GM23338 (cell line): Measurements from ENCODE around the gene ABHD16A. TPM values are rescaled to one million over a fixed set of nuclear protein-coding genes. Genes with fewer than 3 reads are reported as not detected.

Source experiments
- ATAC-seq: fragments of 200-7000 bp; cut with Tn5 transposase; 3 replicates; pipeline ENCODE4 v1.9.1; 2020
- DNase-seq: peaks from one replicate; pipeline ENCODE4 v3.0.0-alpha.2; 2015; ENCODE audit warnings: low spot score
- H2AFZ ChIP-seq: fragments of 200-600 bp; sonication (generic); 2 replicates; pipeline ENCODE4 v1.8.0; 2016; ENCODE audit warnings: antibody characterized with exemption, mild to moderate bottlenecking, moderate library complexity
- H3F3A ChIP-seq: fragments of 200-600 bp; sonication (generic); replicated peaks from 2 replicates; pipeline ENCODE4 v1.8.0; 2017; ENCODE audit warnings: antibody characterized with exemption, mixed run types, low read depth
- H3K27ac ChIP-seq: fragments of 200-600 bp; sonication (generic); 2 replicates; pipeline ENCODE4 v1.6.1; 2016; ENCODE audit warnings: low read depth
- H3K27me3 ChIP-seq: fragments of 200-600 bp; sonication (generic); 2 replicates; pipeline ENCODE4 v1.8.0; 2016; ENCODE audit warnings: mild to moderate bottlenecking, mixed run types, moderate library complexity; ENCODE audit not compliant: insufficient read depth
- H3K36me3 ChIP-seq: fragments of 200-600 bp; sonication (generic); 2 replicates; pipeline ENCODE4 v1.8.0; 2016; ENCODE audit warnings: mild to moderate bottlenecking; ENCODE audit not compliant: insufficient read depth
- H3K4me1 ChIP-seq: fragments of 200-600 bp; sonication (generic); 2 replicates; pipeline ENCODE4 v1.8.0; 2016; ENCODE audit warnings: mild to moderate bottlenecking, moderate library complexity; ENCODE audit not compliant: insufficient read depth
- H3K4me2 ChIP-seq: fragments of 200-600 bp; sonication (generic); 2 replicates; pipeline ENCODE4 v1.7.1; 2017; ENCODE audit warnings: mixed run types
- H3K4me3 ChIP-seq: fragments of 200-600 bp; sonication (generic); 2 replicates; pipeline ENCODE4 v1.6.1; 2016; ENCODE audit warnings: mixed run types
- H3K79me2 ChIP-seq: fragments of 200-600 bp; sonication (generic); replicated peaks from 2 replicates; pipeline ENCODE4 v1.8.0; 2017; ENCODE audit warnings: mild to moderate bottlenecking; ENCODE audit not compliant: insufficient read depth
- H3K9me2 ChIP-seq: fragments of 200-600 bp; sonication (generic); 2 replicates; pipeline ENCODE4 v1.8.0; 2017; ENCODE audit not compliant: insufficient read depth
- H4K20me1 ChIP-seq: fragments of 200-600 bp; sonication (generic); replicated peaks from 2 replicates; pipeline ENCODE4 v1.8.0; 2017; ENCODE audit warnings: mild to moderate bottlenecking; ENCODE audit not compliant: insufficient read depth
- H3K27ac Mint-ChIP-seq: 2 replicates; pipeline ENCODE4 v1.8.0; 2020; ENCODE audit warnings: inconsistent platforms, mild to moderate bottlenecking, moderate library complexity, mixed read lengths
- H3K27me3 Mint-ChIP-seq: 3 replicates; pipeline ENCODE4 v1.8.0; 2022; ENCODE audit warnings: low read depth, mild to moderate bottlenecking, moderate library complexity, mixed read lengths, inconsistent platforms; ENCODE audit not compliant: insufficient read depth, poor library complexity
- H3K36me3 Mint-ChIP-seq: 3 replicates; pipeline ENCODE4 v1.8.0; 2021; ENCODE audit warnings: low read depth, mild to moderate bottlenecking, inconsistent platforms, moderate library complexity, mixed read lengths
- H3K4me1 Mint-ChIP-seq: 3 replicates; pipeline ENCODE4 v1.8.0; 2020; ENCODE audit warnings: mild to moderate bottlenecking, inconsistent platforms, mixed read lengths
- H3K4me3 Mint-ChIP-seq: 3 replicates; pipeline ENCODE4 v1.8.0; 2021; ENCODE audit warnings: moderate library complexity, mild to moderate bottlenecking, inconsistent platforms, mixed read lengths
- H3K9me3 Mint-ChIP-seq: 3 replicates; pipeline ENCODE4 v1.8.0; 2020; ENCODE audit warnings: moderate library complexity, mild to moderate bottlenecking, inconsistent platforms, mixed read lengths
- EZH2phosphoT487 ChIP-seq: fragments of 200-600 bp; sonication (generic); IDR thresholded peaks from one replicate; pipeline ENCODE4 v1.8.1; 2018; ENCODE audit warnings: antibody characterized with exemption; ENCODE audit not compliant: unreplicated experiment
- JUNB ChIP-seq: IDR thresholded peaks from one replicate; pipeline ENCODE4 v1.6.1; 2016; ENCODE audit warnings: antibody characterized with exemption; ENCODE audit not compliant: unreplicated experiment
- NANOG ChIP-seq: IDR thresholded peaks from 2 replicates; pipeline ENCODE4 v1.6.1; 2016; ENCODE audit warnings: antibody characterized with exemption, borderline replicate concordance
- POLR2AphosphoS5 ChIP-seq: IDR thresholded peaks from 2 replicates; pipeline ENCODE4 v1.6.1; 2016; ENCODE audit warnings: antibody characterized with exemption, low read depth
- STAT1 ChIP-seq: IDR thresholded peaks from one replicate; pipeline ENCODE4 v1.6.1; 2016; ENCODE audit warnings: antibody characterized with exemption; ENCODE audit not compliant: unreplicated experiment
- ZNF114 ChIP-seq: fragments of 250-450 bp; sonication (Bioruptor Pico); IDR thresholded peaks from 2 replicates; pipeline ENCODE4 v1.5.0; 2020; ENCODE audit warnings: mild to moderate bottlenecking, moderate library complexity
- ZNF331 ChIP-seq: fragments of 250-450 bp; sonication (Bioruptor Pico); IDR thresholded peaks from 2 replicates; pipeline ENCODE4 v1.5.0; 2020; ENCODE audit warnings: low read depth, mild to moderate bottlenecking, moderate library complexity
- polyA plus RNA-seq: library from polyadenylated mRNA; unstranded; fragments of >200 nt; fragmentation: Nextera tagmentation; extraction: Ambion mirVana; gene quantifications from 2 replicates; pipeline ENCODE4 v1.2.1, GENCODE V29; 2016
- total RNA-seq: library from RNA; depleted of rRNA; stranded (reverse); fragments of >200 nt; shearing (Covaris generic); gene quantifications from 2 replicates; pipeline ENCODE4 v1.2.3, GENCODE V29; 2014
- TF ChIP-seq, protein P1 (sequence below), 2 experiments: fragments of 200-600 bp in 1 of 2; sonication (generic) in 1 of 2; conservative IDR thresholded peaks; 2 replicates each; pipeline versions ENCODE4 v1.5.1 to v1.6.1; 2016 to 2017; ENCODE audit warnings: antibody characterized with exemption in 2 of 2, low read depth in 2 of 2, mild to moderate bottlenecking in 2 of 2, moderate library complexity in 1 of 2
- TF ChIP-seq, protein P2 (sequence below): fragments of 250-450 bp; sonication (Bioruptor Pico); IDR thresholded peaks from 2 replicates; pipeline ENCODE4 v1.5.0; 2020; ENCODE audit warnings: mild to moderate bottlenecking, moderate library complexity
- TF ChIP-seq, protein P3 (sequence below): IDR thresholded peaks from 2 replicates; pipeline ENCODE4 v1.6.1; 2016; ENCODE audit warnings: antibody characterized with exemption
- TF ChIP-seq, protein P4 (sequence below): IDR thresholded peaks from one replicate; pipeline ENCODE4 v1.6.1; 2018; ENCODE audit warnings: antibody characterized with exemption; ENCODE audit not compliant: unreplicated experiment

The ABHD16A gene
- total and polyA plus RNA-seq, 2 experiments from 2014 or later = 26.9 to 37.0 TPM

DNA sequence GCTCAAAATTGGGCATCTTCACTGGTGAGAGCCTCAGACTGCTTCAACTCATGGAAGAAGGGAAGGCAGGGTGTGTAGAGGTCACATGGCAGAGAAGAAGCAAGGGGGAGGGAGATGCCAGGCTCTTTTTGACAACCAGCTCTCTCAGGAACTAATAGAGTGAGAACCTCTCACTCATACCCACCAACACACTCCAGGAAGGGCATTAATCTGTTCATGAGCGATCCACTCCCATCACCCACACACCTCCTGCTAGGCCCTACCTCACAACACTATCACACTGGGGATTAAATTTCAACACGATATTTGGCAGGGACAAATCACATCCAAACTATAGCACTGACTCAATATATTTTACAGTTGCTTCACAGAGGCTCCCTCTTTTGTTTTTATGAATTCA is 38.7 kb upstream of the ABHD16A start:
- Mint-ChIP-seq H3K36me3 (peaks cover 17% of the 10 kb centered on the region), H3K4me3 (no peak overlapping the region), H3K27me3 (peaks cover 22% of the 10 kb centered on the region), H3K9me3 (no peaks in the 10 kb centered on the region; the same call in 2 of the 3 replicates), H3K27ac (no peak overlapping the region), H3K4me1 (peaks cover 43% of the 10 kb centered on the region)
- Histone ChIP-seq H4K20me1 (no peaks in the 10 kb centered on the region), H3K4me1 (peaks cover 33% of the 10 kb centered on the region), H3K27ac (no peak overlapping the region), H3K9me2 (no peaks in the 10 kb centered on the region), H3K4me3 (no peak overlapping the region), H3K4me2 (no peak overlapping the region), H3K79me2 (no peaks in the 10 kb centered on the region; the same call in 1 of the 2 replicates), H2AFZ (no peak overlapping the region), H3K36me3 (peaks cover 4% of the 10 kb centered on the region; the same call in 1 of the 2 replicates), H3F3A (peaks cover 12% of the 10 kb centered on the region), H3K27me3 (no peaks in the 10 kb centered on the region)
- DNase-seq = no peak
- no peak for ATAC-seq
- TF ChIP-seq ZNF114 (CRISPR knock-in tag) = no peak
- no peak for TF ChIP-seq NANOG
- TF ChIP-seq EZH2phosphoT487 = no peak
- no peak for TF ChIP-seq JUNB
- TF ChIP-seq ZNF331 (CRISPR knock-in tag) = no peak
- TF ChIP-seq, protein P1, sequence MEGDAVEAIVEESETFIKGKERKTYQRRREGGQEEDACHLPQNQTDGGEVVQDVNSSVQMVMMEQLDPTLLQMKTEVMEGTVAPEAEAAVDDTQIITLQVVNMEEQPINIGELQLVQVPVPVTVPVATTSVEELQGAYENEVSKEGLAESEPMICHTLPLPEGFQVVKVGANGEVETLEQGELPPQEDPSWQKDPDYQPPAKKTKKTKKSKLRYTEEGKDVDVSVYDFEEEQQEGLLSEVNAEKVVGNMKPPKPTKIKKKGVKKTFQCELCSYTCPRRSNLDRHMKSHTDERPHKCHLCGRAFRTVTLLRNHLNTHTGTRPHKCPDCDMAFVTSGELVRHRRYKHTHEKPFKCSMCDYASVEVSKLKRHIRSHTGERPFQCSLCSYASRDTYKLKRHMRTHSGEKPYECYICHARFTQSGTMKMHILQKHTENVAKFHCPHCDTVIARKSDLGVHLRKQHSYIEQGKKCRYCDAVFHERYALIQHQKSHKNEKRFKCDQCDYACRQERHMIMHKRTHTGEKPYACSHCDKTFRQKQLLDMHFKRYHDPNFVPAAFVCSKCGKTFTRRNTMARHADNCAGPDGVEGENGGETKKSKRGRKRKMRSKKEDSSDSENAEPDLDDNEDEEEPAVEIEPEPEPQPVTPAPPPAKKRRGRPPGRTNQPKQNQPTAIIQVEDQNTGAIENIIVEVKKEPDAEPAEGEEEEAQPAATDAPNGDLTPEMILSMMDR (conservative IDR thresholded peaks at IDR 0.05; ENCODE audit: low read depth in 2 of 2) = no peak
- TF ChIP-seq, protein P2, sequence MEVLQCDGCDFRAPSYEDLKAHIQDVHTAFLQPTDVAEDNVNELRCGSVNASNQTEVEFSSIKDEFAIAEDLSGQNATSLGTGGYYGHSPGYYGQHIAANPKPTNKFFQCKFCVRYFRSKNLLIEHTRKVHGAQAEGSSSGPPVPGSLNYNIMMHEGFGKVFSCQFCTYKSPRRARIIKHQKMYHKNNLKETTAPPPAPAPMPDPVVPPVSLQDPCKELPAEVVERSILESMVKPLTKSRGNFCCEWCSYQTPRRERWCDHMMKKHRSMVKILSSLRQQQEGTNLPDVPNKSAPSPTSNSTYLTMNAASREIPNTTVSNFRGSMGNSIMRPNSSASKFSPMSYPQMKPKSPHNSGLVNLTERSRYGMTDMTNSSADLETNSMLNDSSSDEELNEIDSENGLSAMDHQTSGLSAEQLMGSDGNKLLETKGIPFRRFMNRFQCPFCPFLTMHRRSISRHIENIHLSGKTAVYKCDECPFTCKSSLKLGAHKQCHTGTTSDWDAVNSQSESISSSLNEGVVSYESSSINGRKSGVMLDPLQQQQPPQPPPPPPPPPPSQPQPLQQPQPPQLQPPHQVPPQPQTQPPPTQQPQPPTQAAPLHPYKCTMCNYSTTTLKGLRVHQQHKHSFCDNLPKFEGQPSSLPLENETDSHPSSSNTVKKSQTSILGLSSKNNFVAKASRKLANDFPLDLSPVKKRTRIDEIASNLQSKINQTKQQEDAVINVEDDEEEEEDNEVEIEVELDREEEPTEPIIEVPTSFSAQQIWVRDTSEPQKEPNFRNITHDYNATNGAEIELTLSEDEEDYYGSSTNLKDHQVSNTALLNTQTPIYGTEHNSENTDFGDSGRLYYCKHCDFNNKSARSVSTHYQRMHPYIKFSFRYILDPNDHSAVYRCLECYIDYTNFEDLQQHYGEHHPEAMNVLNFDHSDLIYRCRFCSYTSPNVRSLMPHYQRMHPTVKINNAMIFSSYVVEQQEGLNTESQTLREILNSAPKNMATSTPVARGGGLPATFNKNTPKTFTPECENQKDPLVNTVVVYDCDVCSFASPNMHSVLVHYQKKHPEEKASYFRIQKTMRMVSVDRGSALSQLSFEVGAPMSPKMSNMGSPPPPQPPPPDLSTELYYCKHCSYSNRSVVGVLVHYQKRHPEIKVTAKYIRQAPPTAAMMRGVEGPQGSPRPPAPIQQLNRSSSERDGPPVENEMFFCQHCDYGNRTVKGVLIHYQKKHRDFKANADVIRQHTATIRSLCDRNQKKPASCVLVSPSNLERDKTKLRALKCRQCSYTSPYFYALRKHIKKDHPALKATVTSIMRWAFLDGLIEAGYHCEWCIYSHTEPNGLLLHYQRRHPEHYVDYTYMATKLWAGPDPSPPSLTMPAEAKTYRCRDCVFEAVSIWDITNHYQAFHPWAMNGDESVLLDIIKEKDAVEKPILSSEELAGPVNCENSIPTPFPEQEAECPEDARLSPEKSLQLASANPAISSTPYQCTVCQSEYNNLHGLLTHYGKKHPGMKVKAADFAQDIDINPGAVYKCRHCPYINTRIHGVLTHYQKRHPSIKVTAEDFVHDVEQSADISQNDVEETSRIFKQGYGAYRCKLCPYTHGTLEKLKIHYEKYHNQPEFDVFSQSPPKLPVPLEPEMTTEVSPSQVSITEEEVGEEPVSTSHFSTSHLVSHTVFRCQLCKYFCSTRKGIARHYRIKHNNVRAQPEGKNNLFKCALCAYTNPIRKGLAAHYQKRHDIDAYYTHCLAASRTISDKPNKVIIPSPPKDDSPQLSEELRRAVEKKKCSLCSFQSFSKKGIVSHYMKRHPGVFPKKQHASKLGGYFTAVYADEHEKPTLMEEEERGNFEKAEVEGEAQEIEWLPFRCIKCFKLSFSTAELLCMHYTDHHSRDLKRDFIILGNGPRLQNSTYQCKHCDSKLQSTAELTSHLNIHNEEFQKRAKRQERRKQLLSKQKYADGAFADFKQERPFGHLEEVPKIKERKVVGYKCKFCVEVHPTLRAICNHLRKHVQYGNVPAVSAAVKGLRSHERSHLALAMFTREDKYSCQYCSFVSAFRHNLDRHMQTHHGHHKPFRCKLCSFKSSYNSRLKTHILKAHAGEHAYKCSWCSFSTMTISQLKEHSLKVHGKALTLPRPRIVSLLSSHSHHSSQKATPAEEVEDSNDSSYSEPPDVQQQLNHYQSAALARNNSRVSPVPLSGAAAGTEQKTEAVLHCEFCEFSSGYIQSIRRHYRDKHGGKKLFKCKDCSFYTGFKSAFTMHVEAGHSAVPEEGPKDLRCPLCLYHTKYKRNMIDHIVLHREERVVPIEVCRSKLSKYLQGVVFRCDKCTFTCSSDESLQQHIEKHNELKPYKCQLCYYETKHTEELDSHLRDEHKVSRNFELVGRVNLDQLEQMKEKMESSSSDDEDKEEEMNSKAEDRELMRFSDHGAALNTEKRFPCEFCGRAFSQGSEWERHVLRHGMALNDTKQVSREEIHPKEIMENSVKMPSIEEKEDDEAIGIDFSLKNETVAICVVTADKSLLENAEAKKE (CRISPR knock-in tag) = no peak
- TF ChIP-seq, protein P3, sequence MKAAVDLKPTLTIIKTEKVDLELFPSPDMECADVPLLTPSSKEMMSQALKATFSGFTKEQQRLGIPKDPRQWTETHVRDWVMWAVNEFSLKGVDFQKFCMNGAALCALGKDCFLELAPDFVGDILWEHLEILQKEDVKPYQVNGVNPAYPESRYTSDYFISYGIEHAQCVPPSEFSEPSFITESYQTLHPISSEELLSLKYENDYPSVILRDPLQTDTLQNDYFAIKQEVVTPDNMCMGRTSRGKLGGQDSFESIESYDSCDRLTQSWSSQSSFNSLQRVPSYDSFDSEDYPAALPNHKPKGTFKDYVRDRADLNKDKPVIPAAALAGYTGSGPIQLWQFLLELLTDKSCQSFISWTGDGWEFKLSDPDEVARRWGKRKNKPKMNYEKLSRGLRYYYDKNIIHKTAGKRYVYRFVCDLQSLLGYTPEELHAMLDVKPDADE = no peak
- TF ChIP-seq, protein P4, sequence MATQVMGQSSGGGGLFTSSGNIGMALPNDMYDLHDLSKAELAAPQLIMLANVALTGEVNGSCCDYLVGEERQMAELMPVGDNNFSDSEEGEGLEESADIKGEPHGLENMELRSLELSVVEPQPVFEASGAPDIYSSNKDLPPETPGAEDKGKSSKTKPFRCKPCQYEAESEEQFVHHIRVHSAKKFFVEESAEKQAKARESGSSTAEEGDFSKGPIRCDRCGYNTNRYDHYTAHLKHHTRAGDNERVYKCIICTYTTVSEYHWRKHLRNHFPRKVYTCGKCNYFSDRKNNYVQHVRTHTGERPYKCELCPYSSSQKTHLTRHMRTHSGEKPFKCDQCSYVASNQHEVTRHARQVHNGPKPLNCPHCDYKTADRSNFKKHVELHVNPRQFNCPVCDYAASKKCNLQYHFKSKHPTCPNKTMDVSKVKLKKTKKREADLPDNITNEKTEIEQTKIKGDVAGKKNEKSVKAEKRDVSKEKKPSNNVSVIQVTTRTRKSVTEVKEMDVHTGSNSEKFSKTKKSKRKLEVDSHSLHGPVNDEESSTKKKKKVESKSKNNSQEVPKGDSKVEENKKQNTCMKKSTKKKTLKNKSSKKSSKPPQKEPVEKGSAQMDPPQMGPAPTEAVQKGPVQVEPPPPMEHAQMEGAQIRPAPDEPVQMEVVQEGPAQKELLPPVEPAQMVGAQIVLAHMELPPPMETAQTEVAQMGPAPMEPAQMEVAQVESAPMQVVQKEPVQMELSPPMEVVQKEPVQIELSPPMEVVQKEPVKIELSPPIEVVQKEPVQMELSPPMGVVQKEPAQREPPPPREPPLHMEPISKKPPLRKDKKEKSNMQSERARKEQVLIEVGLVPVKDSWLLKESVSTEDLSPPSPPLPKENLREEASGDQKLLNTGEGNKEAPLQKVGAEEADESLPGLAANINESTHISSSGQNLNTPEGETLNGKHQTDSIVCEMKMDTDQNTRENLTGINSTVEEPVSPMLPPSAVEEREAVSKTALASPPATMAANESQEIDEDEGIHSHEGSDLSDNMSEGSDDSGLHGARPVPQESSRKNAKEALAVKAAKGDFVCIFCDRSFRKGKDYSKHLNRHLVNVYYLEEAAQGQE = no peak
- TF ChIP-seq POLR2AphosphoS5 = no peak
- no peak for TF ChIP-seq STAT1
